Measurements from ENCODE around the gene EPN2.

EPN2 gene

DNA sequence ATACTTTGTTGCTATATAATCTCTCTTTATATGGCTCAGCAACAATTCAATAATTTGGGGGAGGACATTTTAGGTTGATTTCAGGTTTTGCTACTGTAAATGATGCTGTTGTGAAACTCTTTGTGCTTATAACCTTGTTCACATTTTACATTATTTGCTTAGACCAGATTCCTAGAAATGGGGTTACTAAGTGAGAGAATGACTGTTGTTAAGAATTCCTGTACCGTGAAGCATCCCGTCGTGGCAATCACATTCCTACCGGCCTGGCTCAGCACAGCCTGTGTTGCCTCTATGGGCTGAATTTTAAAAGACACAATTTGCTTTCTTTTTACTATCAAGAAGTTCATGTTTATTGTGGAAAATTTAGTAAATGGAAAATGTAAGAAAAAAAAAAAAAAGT, 94.0 kb downstream of the EPN2 start:
- no peak for DNase-seq (ENCODE audit: low read depth)

DNA sequence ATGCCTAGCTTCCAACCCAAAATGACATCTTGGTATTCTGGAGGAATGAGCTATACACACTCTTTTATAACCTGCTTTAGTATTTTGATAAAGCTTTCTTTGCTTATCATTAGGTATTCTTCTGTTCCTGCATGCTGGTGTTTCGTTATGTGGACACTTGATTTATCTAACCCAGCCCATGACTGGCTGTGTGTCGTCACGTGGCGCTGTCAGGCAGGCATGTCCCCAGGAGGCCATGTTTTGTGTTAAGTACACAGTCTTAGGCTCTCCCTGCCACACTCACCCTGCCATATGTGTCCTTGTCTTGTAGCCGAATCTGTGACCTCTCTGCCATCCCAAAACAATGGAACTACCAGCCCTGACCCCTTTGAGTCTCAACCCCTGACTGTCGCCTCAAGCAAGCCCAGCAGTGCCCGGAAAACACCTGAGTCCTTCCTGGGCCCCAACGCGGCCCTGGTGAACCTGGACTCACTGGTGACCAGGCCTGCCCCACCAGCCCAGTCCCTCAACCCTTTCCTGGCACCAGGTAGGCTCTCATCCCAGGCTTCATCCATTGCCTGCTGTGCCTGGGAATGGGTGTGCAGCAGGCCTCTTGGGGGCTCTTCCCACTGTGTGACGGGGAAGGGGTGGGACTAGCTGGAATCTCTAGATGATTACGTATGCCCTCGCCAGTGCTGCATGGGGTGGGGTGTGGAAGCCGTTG, 94.5 kb downstream of the EPN2 start:
- DNase-seq (ENCODE audit: low read depth), result no peak

GRCh38 chr17:19332371-19333131, 95.4 kb downstream of the EPN2 start:
- no peak for DNase-seq (ENCODE audit: low read depth)

- no peak for DNase-seq (ENCODE audit: low read depth)
Measured at GRCh38 chr17:19333132-19333440, 95.9 kb downstream of the EPN2 start.

GRCh38 chr17:19333736-19334290, 96.6 kb downstream of the EPN2 start:
- no peak for DNase-seq (ENCODE audit: low read depth)

GRCh38 chr17:19334331-19334730, 97.2 kb downstream of the EPN2 start:
- DNase-seq (ENCODE audit: low read depth), result no peak

GRCh38 chr17:19335951-19336631, 98.9 kb downstream of the EPN2 start:
- no peak for DNase-seq (ENCODE audit: low read depth)

GRCh38 chr17:19336938-19337711, 100.0 kb downstream of the EPN2 start:
- no peak for DNase-seq (ENCODE audit: low read depth)

GRCh38 chr17:19337712-19338023, 100.5 kb downstream of the EPN2 start:
- DNase-seq (ENCODE audit: low read depth), result no peak

- DNase-seq (ENCODE audit: low read depth), result peak; percentile 27
Measured at GRCh38 chr17:19338031-19338990, 101.1 kb downstream of the EPN2 start.

- DNase-seq (ENCODE audit: low read depth), result no peak
Measured at GRCh38 chr17:19339341-19339815, 102.2 kb downstream of the EPN2 start.

DNA sequence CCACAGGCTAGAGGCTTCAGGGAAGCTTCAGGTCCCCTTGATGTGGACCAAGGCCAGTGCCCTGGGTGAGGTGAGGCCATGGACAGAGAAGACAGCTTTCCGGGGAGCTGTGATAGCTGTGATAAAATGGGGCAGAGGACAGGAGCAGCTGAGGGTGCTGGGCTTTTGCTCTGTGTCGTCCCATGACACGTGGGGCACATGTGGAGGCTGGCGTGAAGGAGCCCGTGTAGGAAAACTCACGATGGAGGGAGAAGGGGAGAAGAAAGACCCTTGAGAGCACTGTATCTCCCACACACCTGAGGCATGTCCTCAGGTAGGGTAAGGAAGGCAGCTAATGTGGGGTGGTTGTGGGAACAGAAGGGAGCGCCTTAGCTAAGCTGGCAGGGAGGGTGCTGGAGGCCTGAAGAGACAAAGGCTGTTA, 104.1 kb downstream of the EPN2 start:
- DNase-seq (ENCODE audit: low read depth), result no peak

GRCh38 chr17:19341641-19342610, 104.8 kb downstream of the EPN2 start:
- no peak for DNase-seq (ENCODE audit: low read depth)

- no peak for DNase-seq (ENCODE audit: low read depth)
Measured at GRCh38 chr17:19342611-19343255, 105.6 kb downstream of the EPN2 start.

- DNase-seq (ENCODE audit: low read depth), result no peak
Measured at GRCh38 chr17:19343256-19343630, 106.1 kb downstream of the EPN2 start.

- DNase-seq (ENCODE audit: low read depth), result no peak
Measured at GRCh38 chr17:19343671-19344151, 106.5 kb downstream of the EPN2 start.

DNA sequence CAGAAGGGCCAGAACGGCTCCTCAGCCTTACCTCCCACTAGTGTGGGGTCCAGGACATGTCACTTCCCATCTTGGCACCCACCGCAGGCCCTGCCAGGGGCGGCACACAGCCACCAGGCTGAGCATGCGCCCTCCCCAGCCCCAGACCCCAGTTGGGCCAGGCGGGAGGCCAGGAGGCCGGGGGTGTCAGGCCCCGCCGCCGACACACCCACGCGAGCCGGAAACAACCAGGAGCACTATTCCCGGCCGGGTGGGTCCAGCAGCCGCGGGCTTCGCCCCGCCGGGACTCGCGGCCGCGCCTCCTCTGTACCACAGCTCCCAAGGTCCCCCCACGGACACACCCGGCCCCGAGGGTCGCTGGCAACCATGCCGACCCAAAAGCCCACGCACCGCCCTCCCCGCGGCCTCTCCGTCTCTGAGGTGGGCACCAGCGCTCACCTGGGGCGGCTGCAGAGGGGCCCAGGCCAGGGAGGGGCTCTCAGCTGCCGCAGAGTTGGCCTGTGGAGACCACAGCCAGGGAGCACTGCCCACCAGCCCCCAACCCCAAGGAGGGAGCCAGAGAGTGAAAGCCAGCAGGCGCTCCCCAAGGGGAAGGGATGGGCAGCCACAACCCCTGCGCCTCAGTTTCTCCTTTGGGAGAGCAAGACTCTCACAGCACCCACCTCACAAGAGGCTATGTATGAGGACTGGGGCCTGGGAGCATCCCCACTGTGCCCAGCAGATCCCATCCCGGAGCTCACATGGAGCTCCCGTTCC, 107.3 kb downstream of the EPN2 start:
- no peak for DNase-seq (ENCODE audit: low read depth)

DNA sequence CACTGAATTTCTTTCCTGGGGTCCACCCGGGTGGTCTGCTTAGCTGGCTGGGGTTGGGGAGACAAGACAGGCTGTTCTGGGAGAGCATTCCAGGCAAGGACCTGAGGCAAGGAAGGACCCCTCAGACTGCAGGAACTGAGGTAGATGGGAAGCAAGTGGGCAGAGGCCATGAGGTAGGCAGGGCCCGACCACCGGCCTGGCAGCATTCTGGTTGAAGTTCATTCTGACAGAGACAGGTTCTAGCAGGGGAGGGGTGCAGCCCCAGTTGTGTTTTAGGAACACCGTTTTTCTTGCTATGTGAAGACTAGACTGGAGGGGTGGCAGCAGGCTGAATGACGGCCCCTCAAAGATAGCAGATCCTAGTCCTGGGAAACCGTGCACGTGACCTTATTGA, 107.9 kb downstream of the EPN2 start:
- DNase-seq (ENCODE audit: low read depth), result no peak
